Measurements from ENCODE around the gene MACO1. TPM values are rescaled to one million over a fixed set of nuclear protein-coding genes. Genes with fewer than 3 reads are reported as not detected.
"Not testable (repeated sequence)": the region's sequence is repeated elsewhere in the genome, so short reads cannot be mapped to it uniquely, and the experiment has no call there.

The MACO1 gene
- polyA plus RNA-seq, 4 donors = 23.2 to 33.3 (median 30.4) TPM

- DNase-seq (ENCODE audit: low read depth in 4 of 4, low spot score in 3 of 4) = no peak
Measured at GRCh38 chr1:25485536-25486411, 55.1 kb downstream of the MACO1 start.

- DNase-seq (ENCODE audit: low read depth in 4 of 4, low spot score in 3 of 4) = no peak
Measured at GRCh38 chr1:25486602-25487001, 55.9 kb downstream of the MACO1 start.

- DNase-seq (ENCODE audit: low read depth in 4 of 4, low spot score in 3 of 4) = no peak
Measured at GRCh38 chr1:25487628-25488027, 56.9 kb downstream of the MACO1 start.

- no peak for DNase-seq (ENCODE audit: low read depth in 4 of 4, low spot score in 3 of 4)
Measured at GRCh38 chr1:25492323-25492722, 61.6 kb downstream of the MACO1 start.

GRCh38 chr1:25494952-25495351 lies 64.3 kb downstream of the MACO1 start:
- DNase-seq (ENCODE audit: low read depth in 4 of 4, low spot score in 3 of 4) = no peak

- no peak for DNase-seq (ENCODE audit: low read depth in 4 of 4, low spot score in 3 of 4)
Measured at GRCh38 chr1:25500694-25501093, 70.0 kb downstream of the MACO1 start.

- no peak for DNase-seq (ENCODE audit: low read depth in 4 of 4, low spot score in 3 of 4)
Measured at GRCh38 chr1:25501235-25502058, 70.8 kb downstream of the MACO1 start.

GRCh38 chr1:25502957-25503356 lies 72.3 kb downstream of the MACO1 start:
- no peak for DNase-seq (ENCODE audit: low read depth in 4 of 4, low spot score in 3 of 4)

GRCh38 chr1:25503551-25504426 lies 73.1 kb downstream of the MACO1 start:
- peak in 1 of 4 donors; percentile 18 for DNase-seq (ENCODE audit: low read depth in 4 of 4, low spot score in 3 of 4)

- no peak for DNase-seq (ENCODE audit: low read depth in 4 of 4, low spot score in 3 of 4)
Measured at GRCh38 chr1:25504706-25505595, 74.3 kb downstream of the MACO1 start.

GRCh38 chr1:25505656-25506385 lies 75.1 kb downstream of the MACO1 start:
- no peak for DNase-seq (ENCODE audit: low read depth in 4 of 4, low spot score in 3 of 4)

- DNase-seq (ENCODE audit: low read depth in 4 of 4, low spot score in 3 of 4) = not testable (repeated sequence)
Measured at GRCh38 chr1:25506566-25507463, 76.1 kb downstream of the MACO1 start.

GRCh38 chr1:25513666-25514065 lies 83.0 kb downstream of the MACO1 start:
- no peak for DNase-seq (ENCODE audit: low read depth in 4 of 4, low spot score in 3 of 4)

GRCh38 chr1:25515033-25515432 lies 84.3 kb downstream of the MACO1 start:
- DNase-seq (ENCODE audit: low read depth in 4 of 4, low spot score in 3 of 4) = no peak

- DNase-seq (ENCODE audit: low read depth in 4 of 4, low spot score in 3 of 4) = no peak
Measured at GRCh38 chr1:25516686-25517085, 86.0 kb downstream of the MACO1 start.

- no peak for DNase-seq (ENCODE audit: low read depth in 4 of 4, low spot score in 3 of 4)
Measured at GRCh38 chr1:25517476-25518394, 87.0 kb downstream of the MACO1 start.

- DNase-seq (ENCODE audit: low read depth in 4 of 4, low spot score in 3 of 4) = no peak
Measured at GRCh38 chr1:25519624-25520023, 88.9 kb downstream of the MACO1 start.

Data from right renal pelvis (tissue), 4 donors.